Left ventricle myocardium inferior (tissue), 1 donor: Measurements from ENCODE around the gene GRIK1. TPM values are rescaled to one million over a fixed set of nuclear protein-coding genes. Genes with fewer than 3 reads are reported as not detected.

Source experiments
- DNase-seq: peaks from one replicate; pipeline ENCODE4 v3.0.0-alpha.2; 2020
- H3K27ac ChIP-seq: fragments of 200-600 bp; replicated peaks from 2 replicates; pipeline ENCODE4 v1.8.0; 2021
- H3K27me3 ChIP-seq: fragments of 200-600 bp; 2 replicates; pipeline ENCODE4 v1.8.0; 2021; ENCODE audit warnings: low read depth
- H3K36me3 ChIP-seq: fragments of 200-600 bp; 2 replicates; pipeline ENCODE4 v1.8.0; 2021
- H3K4me1 ChIP-seq: fragments of 200-600 bp; 2 replicates; pipeline ENCODE4 v1.8.0; 2021
- H3K4me3 ChIP-seq: fragments of 200-600 bp; 2 replicates; pipeline ENCODE4 v1.8.0; 2021; ENCODE audit warnings: mild to moderate bottlenecking, moderate library complexity
- H3K9me3 ChIP-seq: fragments of 200-600 bp; replicated peaks from 2 replicates; pipeline ENCODE4 v1.8.0; 2021
- CTCF ChIP-seq: fragments of 200-600 bp; IDR thresholded peaks from 2 replicates; pipeline ENCODE4 v1.8.0; 2021; ENCODE audit warnings: antibody characterized with exemption, mild to moderate bottlenecking, borderline replicate concordance
- intact Hi-C: fragments of 100-400 bp; cut with micrococcal nuclease; formaldehyde crosslinking; loops from one replicate; pipeline ENCODE4 v1.11.0; 2022
- total RNA-seq: library from RNA; stranded (reverse); fragmentation: NEBNext Ultra II Directional; extraction: Animal tissue kit (Norgen Biotek cat#: 25700); gene quantifications from one replicate; pipeline ENCODE4 v1.2.1, GENCODE V29; 2021
- donor health status: DM: no; HTN: yes; CAD: no; lungs with severe emphysema.

GRIK1 gene
- total RNA-seq, 1 donor from 2014 or later: not detected

DNA sequence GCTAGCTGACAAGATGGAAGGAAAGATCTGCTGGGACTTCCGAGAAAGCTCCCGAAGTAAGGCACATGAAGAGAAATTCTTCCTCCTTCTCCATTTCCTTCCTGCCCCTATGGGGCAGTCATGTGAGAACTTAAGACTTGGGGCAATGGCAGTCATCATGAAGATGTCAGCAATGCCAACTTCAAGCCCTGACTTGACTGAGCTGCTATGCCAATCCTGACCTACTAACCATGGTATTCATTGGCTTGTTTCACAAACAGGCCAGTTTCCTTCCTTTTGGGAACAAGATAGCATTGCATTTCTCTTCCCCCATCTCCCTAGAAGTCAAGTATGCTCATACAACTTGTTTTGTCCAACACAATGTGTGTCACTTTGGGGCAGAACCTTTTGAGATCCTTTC is 25.5 kb downstream of the GRIK1 start:
- Histone ChIP-seq H3K36me3 (no peaks in the 10 kb centered on the region), H3K9me3 (peaks cover 24% of the 10 kb centered on the region), H3K4me1 (no peaks in the 10 kb centered on the region), H3K4me3 (no peak overlapping the region), H3K27me3 (no peaks in the 10 kb centered on the region), H3K27ac (no peak overlapping the region)
- no peak for TF ChIP-seq CTCF
- DNase-seq: no peak
- intact Hi-C loops: no loop called here

GRCh38 chr21:29909571-29909970 is 30.2 kb downstream of the GRIK1 start:
- Histone ChIP-seq H3K4me3 (no peak overlapping the region), H3K9me3 (peaks cover 24% of the 10 kb centered on the region)
- intact Hi-C loops: no loop called here

GRCh38 chr21:29904359-29905282 is 35.2 kb downstream of the GRIK1 start:
- intact Hi-C loops: no loop called here
- H3K36me3 ChIP-seq: no peaks in the 10 kb centered on the region
- H3K4me1 ChIP-seq: no peaks in the 10 kb centered on the region
- no peaks in the 10 kb centered on the region for H3K27me3 ChIP-seq
- no peak for DNase-seq
- no peak overlapping the region for H3K4me3 ChIP-seq
- H3K27ac ChIP-seq: no peak overlapping the region
- TF ChIP-seq CTCF: no peak
- peaks cover 29% of the 10 kb centered on the region for H3K9me3 ChIP-seq

More at GRCh38 chr21:29909571-29909970, 30.2 kb downstream of the GRIK1 start:
- no peak for DNase-seq
- TF ChIP-seq CTCF: no peak
- Histone ChIP-seq H3K4me1 (no peaks in the 10 kb centered on the region), H3K27ac (no peak overlapping the region), H3K36me3 (no peaks in the 10 kb centered on the region), H3K27me3 (no peaks in the 10 kb centered on the region)

- H3K4me3 ChIP-seq: no peak overlapping the region
- TF ChIP-seq CTCF: no peak
- H3K36me3 ChIP-seq: no peaks in the 10 kb centered on the region
- no peak overlapping the region for H3K27ac ChIP-seq
- DNase-seq: no peak
- peaks cover 5% of the 10 kb centered on the region for H3K9me3 ChIP-seq
- intact Hi-C loops: no loop called here
- no peaks in the 10 kb centered on the region for H3K27me3 ChIP-seq
- no peaks in the 10 kb centered on the region for H3K4me1 ChIP-seq
Measured at GRCh38 chr21:29896884-29897283, 42.9 kb downstream of the GRIK1 start.

- Histone ChIP-seq H3K36me3 (no peaks in the 10 kb centered on the region), H3K4me3 (no peak overlapping the region), H3K9me3 (no peaks in the 10 kb centered on the region), H3K27me3 (no peaks in the 10 kb centered on the region), H3K4me1 (no peaks in the 10 kb centered on the region), H3K27ac (no peak overlapping the region)
- TF ChIP-seq CTCF: no peak
- DNase-seq: no peak
- intact Hi-C loops: no loop called here
Measured at GRCh38 chr21:29893687-29894086, 46.1 kb downstream of the GRIK1 start.
